Transverse colon (tissue), 4 donors: Measurements from ENCODE around the gene ARL14. TPM values are rescaled to one million over a fixed set of nuclear protein-coding genes. Genes with fewer than 3 reads are reported as not detected.

Experiments
- DNase-seq: peaks from one replicate; pipeline ENCODE4 v3.0.0-alpha.2; 2019
- H3K27ac ChIP-seq, 4 donors: fragments of 200-600 bp; sonication (generic); 2 replicates each; pipeline ENCODE4 v1.5.1; 2016 to 2018; ENCODE audit warnings: inconsistent platforms in 4 of 4
- H3K27me3 ChIP-seq: fragments of 200-600 bp; sonication (generic); 2 replicates; pipeline ENCODE4 v1.5.1; 2017; ENCODE audit warnings: inconsistent platforms
- H3K36me3 ChIP-seq, 4 donors: fragments of 200-600 bp; sonication (generic); 2 replicates each; pipeline ENCODE4 v1.5.1; 2017 to 2019; ENCODE audit warnings: inconsistent platforms in 4 of 4
- H3K4me1 ChIP-seq, 4 donors: fragments of 200-600 bp; sonication (generic); 2 replicates each; pipeline ENCODE4 v1.5.1; 2017 to 2020; ENCODE audit warnings: inconsistent platforms in 4 of 4
- H3K4me3 ChIP-seq, 4 donors: fragments of 200-600 bp; sonication (generic); 1 replicate in 1 of 4; 2 replicates in 3 of 4; pipeline versions ENCODE4 v1.5.1 to v1.6.1; 2017 to 2019; ENCODE audit warnings: inconsistent platforms in 4 of 4
- H3K9me3 ChIP-seq, 2 donors: fragments of 200-600 bp; sonication (generic); 2 replicates each; pipeline ENCODE4 v1.5.1; 2017 to 2019; ENCODE audit warnings: inconsistent platforms in 2 of 2
- EP300 ChIP-seq: sonication (generic); formaldehyde crosslinking; IDR thresholded peaks from one replicate; pipeline ENCODE4 v1.6.1; 2017; ENCODE audit warnings: antibody characterized with exemption, low read depth
- POLR2A ChIP-seq: fragments of 450-650 bp; IDR thresholded peaks from one replicate; pipeline ENCODE4 v1.6.1; 2016; ENCODE audit warnings: antibody characterized with exemption, mild to moderate bottlenecking, moderate library complexity
- POLR2AphosphoS5 ChIP-seq, 3 donors: sonication (generic); formaldehyde crosslinking; IDR thresholded peaks; one replicate each; pipeline ENCODE4 v1.6.1; 2016; ENCODE audit warnings: antibody characterized with exemption in 3 of 3
- WGBS, 2 donors: methylation state at CpG; one replicate each; pipeline ENCODE4 v1.1.5; 2018; ENCODE audit warnings: low coverage in 1 of 2; 5-methylcytosine and 5-hydroxymethylcytosine counted together
- in situ Hi-C, 4 donors: fragments of 200-750 bp; cut with MboI; loops; one replicate each; pipeline versions ENCODE4 v1.15.0 to v1.15.1; 2017; ENCODE audit warnings: low sequenced_read_pairs in 3 of 4, low pct_ligation_motif_present in 1 of 4, low pct_unique_long_range_greater_than_20kb in 1 of 4
- intact Hi-C: fragments of 100-400 bp; cut with DNase I; formaldehyde crosslinking; loops from one replicate; pipeline ENCODE4 v1.15.1; 2023; ENCODE audit warnings: low total_unique reads
- total RNA-seq, 4 donors: library from RNA; depleted of rRNA; stranded (reverse); fragments of >200 nt; gene quantifications; one replicate each; pipeline ENCODE4 v1.1.0, GENCODE V29; 2016
- TF ChIP-seq, protein P1 (sequence below), 5 experiments: fragments of 200-600 bp in 3 of 5; fragments of 450-650 bp in 2 of 5; sonication (generic) in 3 of 5; IDR thresholded peaks; 1 replicate in 2 of 5; 2 replicates in 3 of 5; pipeline ENCODE4 v1.5.1; 2016 to 2017; ENCODE audit warnings: antibody characterized with exemption in 5 of 5, inconsistent platforms in 3 of 5, mild to moderate bottlenecking in 2 of 5, moderate library complexity in 1 of 5

The ARL14 gene
- 10 to 100 TPM in 3 of 4 donors, 1 to 10 TPM in 1; 2.0 to 47.1 (median 27.8) TPM for total RNA-seq

DNA sequence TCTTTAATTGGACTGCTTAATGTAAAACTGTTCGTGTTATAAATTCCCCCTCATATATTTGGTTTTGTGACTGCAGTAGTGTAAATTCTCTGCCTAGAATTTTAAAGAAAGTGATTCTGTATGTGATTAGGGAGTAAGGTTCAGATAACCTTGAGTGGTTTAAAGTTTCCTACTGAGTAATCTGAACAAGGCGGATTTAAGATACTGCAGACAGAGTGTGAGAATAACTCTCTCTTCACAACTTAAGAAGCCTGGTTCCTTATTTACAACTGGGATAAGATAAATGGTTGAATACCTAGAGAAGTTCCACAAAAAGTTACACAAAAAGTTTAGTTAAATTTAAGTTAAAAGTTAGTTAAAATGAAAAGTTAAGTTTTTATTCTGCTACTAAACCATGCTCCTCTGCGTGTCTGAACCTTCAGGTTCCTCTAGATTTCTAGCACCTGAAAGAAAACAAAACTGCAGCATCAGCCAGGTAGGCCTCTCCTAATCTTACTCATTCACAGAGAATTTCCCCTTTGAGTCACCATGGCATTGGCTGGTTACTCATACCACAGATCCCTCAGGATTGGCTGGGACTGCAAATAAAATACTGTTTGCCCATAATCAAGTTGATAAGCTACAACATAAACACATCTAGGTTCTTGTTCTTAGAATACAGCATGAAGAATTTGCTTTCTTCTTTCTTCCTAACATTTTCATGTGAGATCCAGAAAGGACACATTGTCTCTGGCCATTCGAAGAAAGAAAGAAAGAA, at the start of gene ARL14:
Gene ARL14 (plus strand): TSS at position 614 of the 757 bp plus-strand sequence. CDS start 187 bp downstream, outside the sequence.
- H3K36me3 ChIP-seq: no peaks in the 10 kb centered on the region
- WGBS, 2 donors: 41 to 49% methylated on average over 4 of the region's 4 CpGs
- no peak for TF ChIP-seq EP300
- TF ChIP-seq, protein P1, sequence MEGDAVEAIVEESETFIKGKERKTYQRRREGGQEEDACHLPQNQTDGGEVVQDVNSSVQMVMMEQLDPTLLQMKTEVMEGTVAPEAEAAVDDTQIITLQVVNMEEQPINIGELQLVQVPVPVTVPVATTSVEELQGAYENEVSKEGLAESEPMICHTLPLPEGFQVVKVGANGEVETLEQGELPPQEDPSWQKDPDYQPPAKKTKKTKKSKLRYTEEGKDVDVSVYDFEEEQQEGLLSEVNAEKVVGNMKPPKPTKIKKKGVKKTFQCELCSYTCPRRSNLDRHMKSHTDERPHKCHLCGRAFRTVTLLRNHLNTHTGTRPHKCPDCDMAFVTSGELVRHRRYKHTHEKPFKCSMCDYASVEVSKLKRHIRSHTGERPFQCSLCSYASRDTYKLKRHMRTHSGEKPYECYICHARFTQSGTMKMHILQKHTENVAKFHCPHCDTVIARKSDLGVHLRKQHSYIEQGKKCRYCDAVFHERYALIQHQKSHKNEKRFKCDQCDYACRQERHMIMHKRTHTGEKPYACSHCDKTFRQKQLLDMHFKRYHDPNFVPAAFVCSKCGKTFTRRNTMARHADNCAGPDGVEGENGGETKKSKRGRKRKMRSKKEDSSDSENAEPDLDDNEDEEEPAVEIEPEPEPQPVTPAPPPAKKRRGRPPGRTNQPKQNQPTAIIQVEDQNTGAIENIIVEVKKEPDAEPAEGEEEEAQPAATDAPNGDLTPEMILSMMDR (IDR thresholded peaks at IDR 0.05): no peak
- peak; percentile 27 to 97 (median 95) for TF ChIP-seq POLR2AphosphoS5 (IDR thresholded peaks at IDR 0.05)
- TF ChIP-seq POLR2A: peak; percentile 91
- H3K9me3 ChIP-seq: no peaks in the 10 kb centered on the region
- peaks cover 0 to 52% (median 15%) of the 10 kb centered on the region in 4 donors for H3K4me1 ChIP-seq
- peak within 1 kb of the TSS; percentile 3 to 52 (median 30) for H3K4me3 ChIP-seq
- H3K27me3 ChIP-seq: no peaks in the 10 kb centered on the region
- peak; percentile 48 for DNase-seq
- H3K27ac ChIP-seq: peak within 1 kb of the TSS; percentile 86 to 88 (median 86)
- intact Hi-C loops: loop anchor here (10.0 kb wide), 1 partner anchor 92 kb away; no protein-coding TSS in a partner anchor
- in situ Hi-C loops: no loop called here

DNA sequence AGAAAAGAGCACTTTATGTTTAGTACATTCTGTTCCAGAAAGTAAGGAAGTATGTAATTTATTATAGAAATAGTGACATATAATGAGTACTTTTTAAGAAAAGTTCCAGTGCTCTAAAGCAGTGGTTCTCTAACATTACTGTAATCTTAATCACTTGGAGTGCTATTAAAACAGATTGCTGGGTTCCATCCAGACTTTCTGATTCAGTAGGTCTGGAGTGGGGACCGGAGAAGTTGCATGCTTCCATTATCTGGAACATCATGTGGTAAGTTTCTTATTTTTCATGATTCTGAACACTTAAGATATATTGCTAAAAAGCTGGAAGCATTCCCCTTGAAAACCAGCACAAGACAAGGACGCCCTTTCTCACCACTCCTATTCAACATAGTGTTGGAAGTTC, 47.5 kb upstream of the ARL14 start:
- no peak overlapping the region for H3K27ac ChIP-seq
- no peak overlapping the region for H3K4me3 ChIP-seq
- H3K9me3 ChIP-seq: no peaks in the 10 kb centered on the region
- TF ChIP-seq, protein P1 (IDR thresholded peaks at IDR 0.05): no peak
- TF ChIP-seq POLR2AphosphoS5 (IDR thresholded peaks at IDR 0.05) (no peak), POLR2A (no peak), EP300 (no peak)
- H3K36me3 ChIP-seq: no peaks in the 10 kb centered on the region
- no peaks in the 10 kb centered on the region for H3K4me1 ChIP-seq
- no peak for DNase-seq
- 79 to 92% methylated on average over 2 of the region's 2 CpGs for WGBS, 2 donors
- in situ Hi-C loops: no loop called here
- H3K27me3 ChIP-seq: no peaks in the 10 kb centered on the region
- intact Hi-C loops: no loop called here

DNA sequence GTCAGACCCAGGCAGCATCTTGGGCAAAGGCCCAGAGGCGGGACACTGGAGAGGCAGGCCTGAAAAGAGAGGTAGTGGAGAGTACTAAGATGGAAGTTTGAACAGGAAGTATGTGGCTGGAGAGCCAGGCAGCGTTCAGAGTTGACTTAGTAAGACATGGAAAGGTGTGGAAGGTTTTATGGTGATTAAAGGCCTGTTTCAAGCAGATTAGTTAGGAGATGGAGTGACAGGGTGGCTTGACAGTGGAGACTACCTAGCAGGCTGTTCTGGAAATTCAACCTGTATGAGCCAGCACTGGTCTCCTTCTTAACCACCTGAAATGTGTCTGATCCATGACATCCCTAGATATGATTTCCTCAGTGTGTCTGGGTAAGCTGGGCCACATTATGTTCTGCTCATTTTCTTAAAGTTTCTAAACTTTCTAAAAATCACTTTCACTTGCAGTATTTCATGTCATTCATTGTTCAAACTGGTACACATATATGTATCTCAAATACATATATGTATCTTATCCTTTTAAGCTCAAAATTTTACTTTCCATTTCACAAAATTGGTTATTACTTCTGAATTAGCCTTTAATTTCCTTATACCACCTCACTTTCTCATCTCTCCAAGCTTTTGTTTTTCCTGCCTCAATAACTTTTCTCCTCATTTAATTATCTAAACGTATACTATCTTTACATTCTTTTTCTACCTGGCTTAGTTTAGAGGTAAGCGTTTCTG, 43.4 kb upstream of the ARL14 start:
- no peaks in the 10 kb centered on the region for H3K9me3 ChIP-seq
- in situ Hi-C loops (no loop called here), intact Hi-C loops (no loop called here)
- DNase-seq: no peak
- no peak overlapping the region for H3K4me3 ChIP-seq
- H3K27me3 ChIP-seq: no peaks in the 10 kb centered on the region
- TF ChIP-seq POLR2A: no peak
- TF ChIP-seq EP300: no peak
- no peak for TF ChIP-seq POLR2AphosphoS5 (IDR thresholded peaks at IDR 0.05)
- H3K27ac ChIP-seq: no peak overlapping the region
- 70 to 72% methylated on average over 4 of the region's 4 CpGs for WGBS, 2 donors
- no peaks in the 10 kb centered on the region for H3K4me1 ChIP-seq
- H3K36me3 ChIP-seq: no peaks in the 10 kb centered on the region

DNA sequence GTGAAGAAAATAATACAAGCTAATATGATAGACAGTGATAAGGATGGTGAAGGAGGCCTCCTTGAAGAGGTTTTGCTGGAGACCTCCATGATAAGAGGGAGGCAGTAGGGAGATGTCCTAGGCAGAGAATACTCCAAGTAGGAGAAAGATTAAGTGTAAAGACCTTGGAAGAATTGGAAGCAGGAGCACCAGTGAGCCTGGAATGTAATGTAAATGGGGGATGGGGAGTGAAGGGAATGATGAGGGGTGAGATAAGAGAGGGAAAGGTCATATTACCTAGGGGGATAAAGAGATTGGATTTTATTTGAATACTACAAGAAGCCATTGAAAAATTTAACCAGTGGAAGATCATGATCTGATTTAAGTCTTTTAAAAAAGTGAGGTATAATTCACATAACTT, 41.7 kb upstream of the ARL14 start:
- in situ Hi-C loops: no loop called here
- Histone ChIP-seq H3K9me3 (no peaks in the 10 kb centered on the region), H3K27me3 (no peaks in the 10 kb centered on the region), H3K4me3 (no peak overlapping the region), H3K4me1 (no peaks in the 10 kb centered on the region), H3K36me3 (no peaks in the 10 kb centered on the region), H3K27ac (no peak overlapping the region)
- intact Hi-C loops: no loop called here
- DNase-seq: no peak
- TF ChIP-seq, protein P1 (IDR thresholded peaks at IDR 0.05): no peak
- TF ChIP-seq POLR2AphosphoS5 (IDR thresholded peaks at IDR 0.05) (no peak), POLR2A (no peak), EP300 (no peak)
